CD4-positive, CD25-positive, alpha-beta regulatory T cell (primary cell): Measurements from ENCODE around the gene GSTT2B. TPM values are rescaled to one million over a fixed set of nuclear protein-coding genes. Genes with fewer than 3 reads are reported as not detected.
"Not testable (repeated sequence)": the region's sequence is repeated elsewhere in the genome, so short reads cannot be mapped to it uniquely, and the experiment has no call there.

Source experiments
- ATAC-seq, 2 donors: fragments of 150-1000 bp; cut with Tn5 transposase; one replicate each; pipeline ENCODE4 v1.10.0; 2021; ENCODE audit warnings: low read depth in 2 of 2, moderate number of reproducible peaks in 2 of 2, moderate library complexity in 1 of 2
- DNase-seq, 3 donors: peaks; one replicate each; pipeline versions ENCODE4 v3.0.0 to v3.0.0-alpha.2; 2012 to 2022; ENCODE audit warnings: mixed read lengths in 1 of 3
- H3K27ac ChIP-seq: one replicate; pipeline ENCODE4 v1.7.0; 2013; ENCODE audit warnings: mild to moderate bottlenecking, low read length; ENCODE audit not compliant: insufficient read depth, poor library complexity, severe bottlenecking
- H3K27me3 ChIP-seq: one replicate; pipeline ENCODE4 v1.7.0; 2013; ENCODE audit warnings: low read length; ENCODE audit not compliant: control insufficient read depth, insufficient read depth
- H3K36me3 ChIP-seq: one replicate; pipeline ENCODE4 v1.7.0; 2013; ENCODE audit warnings: mild to moderate bottlenecking, low read length, moderate library complexity; ENCODE audit not compliant: control insufficient read depth, insufficient read depth
- H3K4me1 ChIP-seq: 2 replicates; pipeline ENCODE4 v1.7.0; 2013; ENCODE audit warnings: mild to moderate bottlenecking, low read length; ENCODE audit not compliant: insufficient read depth, control insufficient read depth, poor library complexity, severe bottlenecking
- H3K4me3 ChIP-seq: one replicate; pipeline ENCODE4 v1.7.0; 2013; ENCODE audit warnings: low read depth, mild to moderate bottlenecking, low read length, moderate library complexity
- H3K9me3 ChIP-seq, 2 experiments: 1 replicate in 1 of 2; 2 replicates in 1 of 2; pipeline ENCODE4 v1.7.0; 2013; ENCODE audit warnings: low read length in 2 of 2, mild to moderate bottlenecking in 1 of 2, moderate library complexity in 1 of 2; ENCODE audit not compliant: control insufficient read depth in 2 of 2
- H3K27ac Mint-ChIP-seq, 3 donors: one replicate each; pipeline ENCODE4 v1.8.0; 2020 to 2022; ENCODE audit warnings: mild to moderate bottlenecking in 3 of 3, mixed read lengths in 3 of 3, moderate library complexity in 2 of 3
- H3K27me3 Mint-ChIP-seq: one replicate; pipeline ENCODE4 v1.8.0; 2022; ENCODE audit warnings: mild to moderate bottlenecking, mixed read lengths
- H3K36me3 Mint-ChIP-seq: one replicate; pipeline ENCODE4 v1.8.0; 2020; ENCODE audit warnings: mixed read lengths
- H3K4me1 Mint-ChIP-seq, 4 donors: one replicate each; pipeline ENCODE4 v1.8.0; 2020 to 2022; ENCODE audit warnings: mixed read lengths in 4 of 4, mild to moderate bottlenecking in 1 of 4
- H3K4me3 Mint-ChIP-seq, 4 donors: one replicate each; pipeline ENCODE4 v1.8.0; 2020 to 2022; ENCODE audit warnings: mild to moderate bottlenecking in 4 of 4, mixed read lengths in 4 of 4, moderate library complexity in 3 of 4
- H3K9me3 Mint-ChIP-seq, 7 donors: one replicate each; pipeline ENCODE4 v1.8.0; 2020 to 2022; ENCODE audit warnings: mixed read lengths in 7 of 7, mild to moderate bottlenecking in 3 of 7, moderate library complexity in 2 of 7
- polyA plus RNA-seq, 4 donors: library from polyadenylated mRNA; unstranded; fragments of 300-500 nt; fragmentation: Illumina TruSeq; gene quantifications; one replicate each; pipeline ENCODE4 v1.2.3, GENCODE V29; 2021
- total RNA-seq: library from RNA; stranded (reverse); gene quantifications from one replicate; pipeline ENCODE4 v1.2.3, GENCODE V29; 2022

GSTT2B gene
- total and polyA plus RNA-seq, 5 donors from 2014 or later, result not detected

GRCh38 chr22:23952794-23953405, 8.1 kb downstream of the GSTT2B start:
- H3K4me3 ChIP-seq, H3K9me3 Mint-ChIP-seq, H3K4me1 ChIP-seq, DNase-seq, H3K27me3 Mint-ChIP-seq, H3K27ac Mint-ChIP-seq, ATAC-seq, H3K27ac ChIP-seq, H3K36me3 ChIP-seq, H3K9me3 ChIP-seq, H3K36me3 Mint-ChIP-seq, H3K27me3 ChIP-seq, H3K4me1 Mint-ChIP-seq: not testable (repeated sequence)
- peak overlapping the region in 2 of 4 donors; percentile 32 to 44 for H3K4me3 Mint-ChIP-seq

GRCh38 chr22:23951383-23951782, 9.6 kb downstream of the GSTT2B start:
- not testable (repeated sequence) for H3K36me3 ChIP-seq, H3K27ac Mint-ChIP-seq, H3K4me3 ChIP-seq, H3K4me1 Mint-ChIP-seq, H3K9me3 ChIP-seq, H3K9me3 Mint-ChIP-seq, DNase-seq, H3K27me3 Mint-ChIP-seq, H3K36me3 Mint-ChIP-seq, H3K27ac ChIP-seq, H3K27me3 ChIP-seq, H3K4me3 Mint-ChIP-seq, ATAC-seq, H3K4me1 ChIP-seq

- H3K27me3 Mint-ChIP-seq, H3K4me3 ChIP-seq, H3K9me3 ChIP-seq, H3K27ac ChIP-seq, H3K27me3 ChIP-seq, H3K27ac Mint-ChIP-seq, H3K4me1 Mint-ChIP-seq, ATAC-seq, H3K4me1 ChIP-seq, DNase-seq, H3K9me3 Mint-ChIP-seq, H3K4me3 Mint-ChIP-seq, H3K36me3 Mint-ChIP-seq, H3K36me3 ChIP-seq: not testable (repeated sequence)
These were observed 11.2 kb downstream of the GSTT2B start for GRCh38 chr22:23949764-23950163.

- not testable (repeated sequence) for H3K36me3 Mint-ChIP-seq, H3K4me1 ChIP-seq
These were observed 13.6 kb downstream of the GSTT2B start for GRCh38 chr22:23947391-23947790.

GRCh38 chr22:23940166-23940565, 20.8 kb downstream of the GSTT2B start:
- not testable (repeated sequence) for H3K9me3 ChIP-seq, H3K36me3 Mint-ChIP-seq, H3K9me3 Mint-ChIP-seq, H3K4me1 ChIP-seq, ATAC-seq, DNase-seq, H3K27ac Mint-ChIP-seq, H3K4me3 Mint-ChIP-seq, H3K27ac ChIP-seq, H3K36me3 ChIP-seq, H3K4me1 Mint-ChIP-seq, H3K27me3 ChIP-seq, H3K4me3 ChIP-seq
- peaks cover 11% of the 10 kb centered on the region for H3K27me3 Mint-ChIP-seq

More at GRCh38 chr22:23947391-23947790, 13.6 kb downstream of the GSTT2B start:
- not testable (repeated sequence) for DNase-seq, H3K36me3 ChIP-seq, ATAC-seq, H3K27ac ChIP-seq, H3K27me3 Mint-ChIP-seq, H3K4me1 Mint-ChIP-seq, H3K9me3 ChIP-seq, H3K27ac Mint-ChIP-seq, H3K4me3 ChIP-seq, H3K9me3 Mint-ChIP-seq, H3K27me3 ChIP-seq, H3K4me3 Mint-ChIP-seq

- Histone ChIP-seq H3K4me3 (no peak overlapping the region), H3K4me1 (no peaks in the 10 kb centered on the region), H3K27ac (no peak overlapping the region), H3K9me3 (no peaks in the 10 kb centered on the region), H3K36me3 (no peaks in the 10 kb centered on the region), H3K27me3 (no peaks in the 10 kb centered on the region)
- no peak overlapping the region for H3K27ac Mint-ChIP-seq
- H3K4me1 Mint-ChIP-seq, result peaks cover 0 to 3% (median 0%) of the 10 kb centered on the region in 4 donors
- H3K36me3 Mint-ChIP-seq, result no peaks in the 10 kb centered on the region
- H3K27me3 Mint-ChIP-seq, result peaks cover 11% of the 10 kb centered on the region
- DNase-seq, result no peak
- no peak for ATAC-seq
- H3K4me3 Mint-ChIP-seq, result no peak overlapping the region
- no peaks in the 10 kb centered on the region for H3K9me3 Mint-ChIP-seq
These were observed 22.0 kb downstream of the GSTT2B start for GRCh38 chr22:23939017-23939357.

GRCh38 chr22:23938328-23939016, 22.5 kb downstream of the GSTT2B start:
- Histone ChIP-seq H3K4me1 (no peaks in the 10 kb centered on the region), H3K4me3 (no peak overlapping the region), H3K27ac (no peak overlapping the region), H3K36me3 (no peaks in the 10 kb centered on the region), H3K9me3 (no peaks in the 10 kb centered on the region), H3K27me3 (no peaks in the 10 kb centered on the region)
- no peaks in the 10 kb centered on the region for H3K9me3 Mint-ChIP-seq
- peaks cover 11% of the 10 kb centered on the region for H3K27me3 Mint-ChIP-seq
- H3K4me1 Mint-ChIP-seq, result peaks cover 0 to 3% (median 0%) of the 10 kb centered on the region in 4 donors
- H3K36me3 Mint-ChIP-seq, result no peaks in the 10 kb centered on the region
- H3K27ac Mint-ChIP-seq, result no peak overlapping the region
- ATAC-seq (no peak), DNase-seq (no peak)
- no peak overlapping the region for H3K4me3 Mint-ChIP-seq

GRCh38 chr22:23926561-23926960, 34.4 kb downstream of the GSTT2B start:
- ATAC-seq (no peak), DNase-seq (no peak)
- H3K4me3 ChIP-seq, result no peak overlapping the region
- H3K9me3 ChIP-seq, result peaks cover 4 to 6% of the 10 kb centered on the region in 2 experiments
- Mint-ChIP-seq H3K4me1 (peaks cover 0 to 4% (median 2%) of the 10 kb centered on the region in 4 donors), H3K36me3 (peaks cover 30% of the 10 kb centered on the region), H3K9me3 (peaks cover 0 to 12% (median 7%) of the 10 kb centered on the region in 7 donors), H3K27me3 (no peaks in the 10 kb centered on the region), H3K4me3 (no peak overlapping the region), H3K27ac (no peak overlapping the region)
- H3K36me3 ChIP-seq, result peaks cover 12% of the 10 kb centered on the region
- H3K4me1 ChIP-seq, result no peaks in the 10 kb centered on the region
- H3K27ac ChIP-seq, result no peak overlapping the region
- H3K27me3 ChIP-seq, result no peaks in the 10 kb centered on the region
